Pulmonary artery endothelial cell (primary cell): ENCODE data around the gene SNX7. TPM values are rescaled to one million over a fixed set of nuclear protein-coding genes. Genes with fewer than 3 reads are reported as not detected.

ENCODE experiments used
- DNase-seq: peaks from one replicate; pipeline ENCODE4 v3.0.0-alpha.2; 2011; ENCODE audit warnings: low read depth, low spot score
- total RNA-seq: library from RNA; depleted of rRNA; stranded (reverse); fragments of >200 nt; gene quantifications from 2 replicates; pipeline ENCODE4 v1.2.3, GENCODE V29; 2014

SNX7 gene
- total RNA-seq, 1 donor from 2014 or later: 51.6 TPM

- no peak for DNase-seq
These were observed 36.3 kb downstream of the SNX7 start for GRCh38 chr1:98697781-98698180.

GRCh38 chr1:98698625-98699024 is 37.1 kb downstream of the SNX7 start:
- no peak for DNase-seq

- no peak for DNase-seq
These were observed 38.7 kb downstream of the SNX7 start for GRCh38 chr1:98700228-98700627.

- DNase-seq: no peak
These were observed 41.5 kb downstream of the SNX7 start for GRCh38 chr1:98702976-98703375.

GRCh38 chr1:98704474-98704873 is 43.0 kb downstream of the SNX7 start:
- DNase-seq: no peak

- no peak for DNase-seq
These were observed 43.5 kb downstream of the SNX7 start for GRCh38 chr1:98704971-98705370.

- no peak for DNase-seq
These were observed 44.1 kb downstream of the SNX7 start for GRCh38 chr1:98705591-98705990.

- DNase-seq: no peak
These were observed 44.8 kb downstream of the SNX7 start for GRCh38 chr1:98706173-98706843.

GRCh38 chr1:98707556-98707955 is 46.0 kb downstream of the SNX7 start:
- no peak for DNase-seq

- DNase-seq: no peak
These were observed 48.4 kb downstream of the SNX7 start for GRCh38 chr1:98709906-98710305.

GRCh38 chr1:98723574-98723973 is 62.1 kb downstream of the SNX7 start:
- no peak for DNase-seq

GRCh38 chr1:98732985-98733781 is 71.7 kb downstream of the SNX7 start:
- DNase-seq: no peak

GRCh38 chr1:98733782-98734112 is 72.2 kb downstream of the SNX7 start:
- DNase-seq: no peak

- no peak for DNase-seq
These were observed 74.2 kb downstream of the SNX7 start for GRCh38 chr1:98735756-98736155.

GRCh38 chr1:98737835-98738234 is 76.3 kb downstream of the SNX7 start:
- DNase-seq: no peak

GRCh38 chr1:98739762-98740161 is 78.2 kb downstream of the SNX7 start:
- DNase-seq: no peak

- DNase-seq: no peak
These were observed 79.6 kb downstream of the SNX7 start for GRCh38 chr1:98741164-98741563.

GRCh38 chr1:98749152-98749756 is 87.7 kb downstream of the SNX7 start:
- DNase-seq: no peak

GRCh38 chr1:98754176-98754575 is 92.7 kb downstream of the SNX7 start:
- no peak for DNase-seq

- no peak for DNase-seq
These were observed 99.8 kb downstream of the SNX7 start for GRCh38 chr1:98761219-98761865.

GRCh38 chr1:98763488-98764150 is 102.1 kb downstream of the SNX7 start:
- no peak for DNase-seq

- no peak for DNase-seq
These were observed 103.0 kb downstream of the SNX7 start for GRCh38 chr1:98764485-98764884.
